HUES6 (cell line): ENCODE results near the gene RAD51.
A peak's percentile ranks its signal among the peaks of the same experiment; 100 is the strongest.

ENCODE experiments used
- H3K27ac ChIP-seq: 2 replicates; pipeline ENCODE4 v1.7.0; 2013; ENCODE audit warnings: low read depth, mild to moderate bottlenecking, low read length, inconsistent platforms
- H3K27me3 ChIP-seq: 2 replicates; pipeline ENCODE4 v1.6.1; 2013; ENCODE audit warnings: low read length; ENCODE audit not compliant: control insufficient read depth, insufficient read depth
- H3K36me3 ChIP-seq: 2 replicates; pipeline ENCODE4 v1.6.1; 2013; ENCODE audit warnings: low read length; ENCODE audit not compliant: control insufficient read depth, insufficient read depth
- H3K4me1 ChIP-seq: 2 replicates; pipeline ENCODE4 v1.6.1; 2013; ENCODE audit warnings: low read length; ENCODE audit not compliant: control insufficient read depth, insufficient read depth
- H3K4me3 ChIP-seq: 2 replicates; pipeline ENCODE4 v1.5.1; 2013; ENCODE audit warnings: low read depth, low read length
- H3K9ac ChIP-seq: one replicate; pipeline ENCODE4 v1.6.1; 2013; ENCODE audit warnings: mild to moderate bottlenecking, low read length
- H3K9me3 ChIP-seq: 2 replicates; pipeline ENCODE4 v1.6.1; 2013; ENCODE audit warnings: low read depth, low read length; ENCODE audit not compliant: control insufficient read depth, insufficient read depth

The RAD51 gene

DNA sequence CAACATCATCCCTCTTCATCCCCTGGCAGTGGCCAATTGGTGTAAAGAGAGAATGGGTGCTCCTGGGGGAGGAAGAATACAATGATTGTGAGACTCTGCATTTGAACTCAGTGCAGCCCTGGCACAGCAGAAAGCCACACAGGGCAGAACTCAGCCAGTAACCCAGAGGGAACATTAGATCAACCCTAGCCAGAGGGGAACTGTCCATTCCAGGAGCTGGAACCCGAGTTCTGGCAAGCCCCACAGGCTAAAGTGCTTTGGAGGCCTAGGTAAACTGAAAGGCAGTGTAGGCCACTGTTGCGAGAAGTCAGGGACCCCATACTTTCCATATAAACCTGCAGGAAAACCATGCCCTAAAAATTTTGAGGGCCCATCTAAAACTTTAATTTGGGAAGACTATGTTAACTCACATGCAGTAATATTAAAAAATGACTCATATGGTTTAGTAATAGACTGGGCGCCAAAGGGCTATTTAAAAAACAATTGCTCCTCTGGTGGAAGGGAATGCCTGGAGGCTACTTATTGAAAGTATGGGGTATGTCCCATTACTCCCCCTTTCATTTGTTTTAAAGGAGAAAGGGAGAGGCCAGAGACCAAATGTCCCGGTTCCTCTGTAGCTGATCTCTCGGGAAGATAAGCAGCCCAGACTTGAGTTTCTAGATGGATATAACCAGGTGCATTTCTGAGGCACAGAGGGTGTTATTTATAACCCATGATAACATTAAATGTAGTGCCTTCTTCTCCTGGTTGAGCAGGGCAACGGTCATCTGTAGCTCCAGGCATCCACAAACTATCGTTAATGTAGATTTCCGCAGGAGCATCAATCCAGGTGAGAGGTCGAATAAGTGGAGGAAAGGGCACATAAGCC, 5.8 kb upstream of the RAD51 start:
- H3K9me3 ChIP-seq, result peaks cover 12% of the 10 kb centered on the region; the same call in 1 of the 2 replicates
- H3K27ac ChIP-seq, result no peak overlapping the region
- no peak overlapping the region for H3K9ac ChIP-seq
- H3K4me1 ChIP-seq, result peaks cover 7% of the 10 kb centered on the region; the same call in 1 of the 2 replicates
- no peak overlapping the region for H3K4me3 ChIP-seq
- H3K27me3 ChIP-seq, result no peaks in the 10 kb centered on the region
- H3K36me3 ChIP-seq, result no peaks in the 10 kb centered on the region

DNA sequence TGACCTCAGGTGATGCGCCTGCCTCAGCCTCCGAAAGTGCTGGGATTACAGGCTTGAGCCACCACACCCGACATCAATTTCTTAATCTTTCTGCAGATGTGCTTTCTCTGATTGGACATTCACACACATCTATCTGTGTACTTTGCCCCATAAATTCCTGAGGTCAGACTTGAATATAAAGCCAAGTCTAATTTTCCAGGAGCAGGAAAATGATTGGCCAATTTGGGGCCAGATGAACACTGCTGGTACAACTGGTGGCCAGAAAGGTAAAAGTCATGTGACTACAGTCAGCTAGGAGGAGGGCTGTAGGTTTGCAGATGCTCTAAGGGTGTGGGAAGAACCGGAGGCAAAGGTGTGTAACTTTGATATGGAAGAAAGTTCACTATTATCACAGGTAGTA, 3.2 kb upstream of the RAD51 start:
- no peak overlapping the region for H3K27ac ChIP-seq
- no peak overlapping the region for H3K4me3 ChIP-seq
- no peak overlapping the region for H3K9ac ChIP-seq
- H3K27me3 ChIP-seq, result no peaks in the 10 kb centered on the region
- H3K36me3 ChIP-seq, result no peaks in the 10 kb centered on the region
- H3K9me3 ChIP-seq, result no peaks in the 10 kb centered on the region
- H3K4me1 ChIP-seq, result peaks cover 7% of the 10 kb centered on the region

DNA sequence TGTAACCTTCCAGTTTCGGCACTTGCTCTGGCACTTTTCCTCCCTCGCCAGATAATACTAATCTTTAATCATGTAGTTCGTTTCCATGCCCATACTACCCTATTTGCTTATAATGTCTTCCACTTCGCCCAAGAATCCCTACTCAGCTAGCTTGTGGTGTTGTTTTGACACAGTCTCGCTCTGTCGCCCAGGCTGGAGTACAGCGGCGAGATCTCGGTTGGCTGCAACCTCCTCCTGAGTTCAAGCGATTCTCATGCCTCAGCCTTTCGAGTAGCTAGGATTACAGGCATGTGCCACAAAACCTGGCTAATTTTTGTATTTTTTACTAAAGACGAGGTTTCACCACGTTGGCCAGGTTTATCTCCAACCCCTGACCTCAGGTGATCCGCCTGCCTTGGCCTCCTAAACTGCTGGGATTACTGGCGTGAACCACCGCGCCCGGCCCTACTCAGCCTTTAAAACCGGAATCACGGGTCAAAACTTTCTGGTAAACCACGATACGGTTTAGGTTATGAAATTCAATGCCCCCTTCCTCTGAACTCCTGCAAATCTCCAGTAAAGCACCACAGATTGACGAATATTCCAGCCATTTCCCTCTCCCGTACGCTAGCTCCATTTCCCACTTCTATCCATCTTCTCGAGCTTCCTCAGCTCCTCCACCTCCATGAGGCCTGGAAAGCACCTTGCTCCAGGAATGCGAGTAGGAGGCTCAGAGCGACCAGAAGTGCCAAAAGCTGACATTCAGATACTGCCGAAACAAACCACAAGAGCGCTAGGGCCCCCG, 878 bp upstream of the RAD51 start:
- no peaks in the 10 kb centered on the region for H3K27me3 ChIP-seq
- H3K4me1 ChIP-seq, result peaks cover 4% of the 10 kb centered on the region; the same call in 1 of the 2 replicates
- H3K4me3 ChIP-seq, result peak overlapping the region; percentile 86
- H3K36me3 ChIP-seq, result peaks cover 6% of the 10 kb centered on the region
- H3K9me3 ChIP-seq, result no peaks in the 10 kb centered on the region
- H3K9ac ChIP-seq, result peak overlapping the region; percentile 85
- H3K27ac ChIP-seq, result no peak overlapping the region

DNA sequence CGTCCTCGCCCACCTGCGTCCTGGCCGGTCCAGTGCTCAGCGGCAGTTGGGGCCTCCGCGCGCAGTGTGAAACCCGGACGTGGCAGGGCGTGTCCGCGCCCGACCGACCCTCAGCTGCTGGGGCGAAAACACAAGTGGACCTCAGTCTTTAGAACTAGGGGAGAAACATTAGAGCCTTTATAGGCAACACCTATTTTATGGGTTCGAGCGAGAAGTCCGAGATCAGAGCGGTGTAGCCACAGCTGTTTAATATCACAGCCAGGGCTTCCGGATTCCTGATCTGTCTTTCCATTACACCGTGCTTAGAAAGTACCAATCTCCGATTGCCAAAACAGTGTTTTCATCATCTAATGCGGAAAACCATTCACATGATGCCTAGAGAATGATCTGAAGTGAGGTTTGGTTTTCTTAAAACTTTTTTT, 506 bp downstream of the RAD51 start:
- peak overlapping the region; percentile 85 for H3K9ac ChIP-seq
- peak overlapping the region; percentile 86 for H3K4me3 ChIP-seq
- H3K9me3 ChIP-seq, result no peaks in the 10 kb centered on the region
- peaks cover 19% of the 10 kb centered on the region for H3K36me3 ChIP-seq
- no peaks in the 10 kb centered on the region for H3K27me3 ChIP-seq
- no peaks in the 10 kb centered on the region; the same call in 1 of the 2 replicates for H3K4me1 ChIP-seq
- peak overlapping the region; percentile 82 for H3K27ac ChIP-seq

DNA sequence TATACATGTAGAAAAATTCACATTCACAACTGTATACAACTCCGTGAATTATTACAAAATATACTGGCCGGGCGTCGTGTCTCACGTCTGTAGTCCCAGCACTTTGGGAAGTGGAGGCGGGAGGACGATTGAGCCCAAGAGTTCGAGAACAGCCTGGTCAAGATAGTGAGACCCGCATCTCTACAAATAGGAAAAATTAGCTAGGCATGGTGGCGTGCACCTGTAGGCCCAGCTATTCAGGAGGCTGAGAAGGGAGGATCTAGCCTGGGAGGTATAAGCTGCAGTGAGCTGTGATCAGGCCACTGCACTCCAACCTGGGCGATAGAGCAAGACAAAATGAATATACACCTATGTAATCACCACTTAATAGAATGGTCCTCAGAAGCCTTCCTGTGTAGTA, 1.3 kb downstream of the RAD51 start:
- Histone ChIP-seq H3K4me1 (no peaks in the 10 kb centered on the region; the same call in 1 of the 2 replicates), H3K27ac (no peak overlapping the region), H3K27me3 (no peaks in the 10 kb centered on the region), H3K9ac (peak overlapping the region; percentile 85), H3K36me3 (peaks cover 27% of the 10 kb centered on the region), H3K4me3 (peak overlapping the region; percentile 86), H3K9me3 (no peaks in the 10 kb centered on the region)

DNA sequence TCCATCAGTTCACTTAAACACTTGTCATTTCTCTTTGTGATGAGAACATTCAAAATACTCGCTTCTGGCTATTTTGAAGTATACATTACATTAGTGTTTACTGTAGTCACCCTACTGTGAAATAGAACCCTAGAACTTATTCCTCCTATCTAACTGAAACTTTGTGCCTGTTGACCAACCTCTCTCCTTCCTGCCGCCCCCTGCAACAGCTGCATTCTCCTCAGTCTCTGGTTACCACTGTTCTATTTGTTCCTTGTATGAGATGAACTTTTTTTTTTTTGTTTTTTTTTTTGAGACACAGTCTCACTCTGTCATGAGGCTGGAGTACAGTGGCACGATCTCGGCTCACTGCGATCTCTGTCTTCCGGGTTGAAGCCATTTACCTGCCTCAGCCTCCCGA, 2.9 kb downstream of the RAD51 start:
- no peaks in the 10 kb centered on the region for H3K9me3 ChIP-seq
- no peaks in the 10 kb centered on the region for H3K27me3 ChIP-seq
- H3K4me1 ChIP-seq, result no peaks in the 10 kb centered on the region; the same call in 1 of the 2 replicates
- no peak overlapping the region for H3K4me3 ChIP-seq
- H3K27ac ChIP-seq, result no peak overlapping the region
- H3K9ac ChIP-seq, result no peak overlapping the region
- peaks cover 40% of the 10 kb centered on the region for H3K36me3 ChIP-seq

DNA sequence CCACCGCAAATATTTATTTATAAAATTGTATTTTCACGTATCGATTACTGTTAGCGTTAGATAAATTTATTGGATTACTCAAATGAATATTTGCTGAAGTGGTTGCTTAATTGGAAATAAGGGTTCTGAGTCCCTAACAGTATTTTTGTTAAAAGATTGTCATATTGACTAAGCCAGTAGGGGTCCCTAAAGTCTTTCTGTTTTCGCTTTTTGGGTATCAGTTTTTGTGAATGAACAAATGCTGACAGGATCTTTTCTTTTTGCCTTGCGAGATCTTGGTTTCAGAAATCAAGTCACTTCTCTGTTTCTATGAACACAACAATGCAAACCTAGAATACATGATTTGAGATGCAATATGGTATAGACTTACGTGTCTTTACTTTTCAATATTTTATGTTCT, 7.1 kb downstream of the RAD51 start:
- Histone ChIP-seq H3K36me3 (peaks cover 69% of the 10 kb centered on the region), H3K9me3 (no peaks in the 10 kb centered on the region), H3K27ac (no peak overlapping the region), H3K27me3 (no peaks in the 10 kb centered on the region), H3K4me1 (no peaks in the 10 kb centered on the region), H3K4me3 (no peak overlapping the region), H3K9ac (no peak overlapping the region)

DNA sequence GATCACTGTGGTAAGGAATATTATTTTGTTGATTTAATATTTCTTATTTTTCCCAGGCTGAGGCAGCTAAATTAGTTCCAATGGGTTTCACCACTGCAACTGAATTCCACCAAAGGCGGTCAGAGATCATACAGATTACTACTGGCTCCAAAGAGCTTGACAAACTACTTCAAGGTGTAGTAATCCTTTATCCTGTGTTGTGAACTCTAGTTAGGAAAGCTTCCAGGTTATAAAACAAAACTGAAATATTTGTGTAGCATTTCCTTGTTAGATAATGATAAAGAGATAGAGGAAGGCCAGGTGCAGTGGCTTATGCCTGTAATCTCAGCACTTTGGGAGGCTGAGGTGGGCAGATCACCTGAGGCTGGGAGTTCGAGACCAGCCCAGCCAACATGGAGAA, 11.1 kb downstream of the RAD51 start:
- Histone ChIP-seq H3K27ac (no peak overlapping the region), H3K9ac (no peak overlapping the region), H3K36me3 (peaks cover 74% of the 10 kb centered on the region)

DNA sequence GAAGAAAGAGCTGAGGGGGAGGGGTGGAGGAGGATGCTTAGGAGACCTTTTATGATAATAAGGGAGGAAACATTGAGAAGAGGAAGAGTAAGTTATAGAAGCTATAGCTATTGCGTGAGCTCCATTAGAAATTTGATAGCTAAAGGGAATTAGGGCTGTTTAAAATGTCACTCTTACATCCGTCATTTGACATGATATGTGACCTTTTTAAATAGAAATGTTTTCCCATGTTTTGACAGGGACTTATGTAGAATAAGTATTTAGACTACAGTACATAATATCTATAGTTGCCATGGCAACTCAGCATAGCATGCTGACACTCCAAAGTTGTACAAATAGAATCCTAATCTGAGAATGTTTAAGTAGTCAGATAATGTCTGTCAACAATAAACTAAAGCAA, 19.2 kb downstream of the RAD51 start:
- H3K36me3 ChIP-seq, result peaks cover 70% of the 10 kb centered on the region
- H3K27ac ChIP-seq, result no peak overlapping the region
- no peaks in the 10 kb centered on the region for H3K9me3 ChIP-seq
- H3K4me1 ChIP-seq, result no peaks in the 10 kb centered on the region
- H3K27me3 ChIP-seq, result no peaks in the 10 kb centered on the region
- H3K9ac ChIP-seq, result no peak overlapping the region
- H3K4me3 ChIP-seq, result no peak overlapping the region

More for the DNA sequence above, 11.1 kb downstream of the RAD51 start:
- no peaks in the 10 kb centered on the region for H3K27me3 ChIP-seq
- H3K4me3 ChIP-seq, result no peak overlapping the region
- no peaks in the 10 kb centered on the region for H3K4me1 ChIP-seq
- no peaks in the 10 kb centered on the region for H3K9me3 ChIP-seq

DNA sequence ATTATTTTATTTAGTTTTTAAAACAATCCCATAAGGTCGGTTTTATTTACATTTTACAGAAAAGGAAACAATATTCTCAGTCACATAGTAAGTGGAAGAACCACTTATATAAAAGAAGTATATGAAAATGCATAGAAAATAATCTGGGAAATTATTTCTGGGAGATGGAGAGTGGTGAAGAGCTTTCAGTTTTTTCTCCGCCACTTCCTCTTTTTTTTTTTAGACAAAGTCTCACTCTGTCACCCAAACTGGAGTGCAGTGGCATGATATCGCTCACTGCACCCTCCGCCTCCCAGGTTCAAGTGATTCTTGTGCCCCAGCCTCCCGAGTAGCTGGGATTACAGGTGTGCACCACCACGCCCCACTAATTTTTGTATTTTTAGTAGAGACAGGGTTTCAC, 21.2 kb downstream of the RAD51 start:
- Histone ChIP-seq H3K9me3 (no peaks in the 10 kb centered on the region), H3K4me3 (no peak overlapping the region), H3K36me3 (peaks cover 65% of the 10 kb centered on the region), H3K27me3 (no peaks in the 10 kb centered on the region), H3K4me1 (no peaks in the 10 kb centered on the region), H3K9ac (no peak overlapping the region), H3K27ac (no peak overlapping the region)

DNA sequence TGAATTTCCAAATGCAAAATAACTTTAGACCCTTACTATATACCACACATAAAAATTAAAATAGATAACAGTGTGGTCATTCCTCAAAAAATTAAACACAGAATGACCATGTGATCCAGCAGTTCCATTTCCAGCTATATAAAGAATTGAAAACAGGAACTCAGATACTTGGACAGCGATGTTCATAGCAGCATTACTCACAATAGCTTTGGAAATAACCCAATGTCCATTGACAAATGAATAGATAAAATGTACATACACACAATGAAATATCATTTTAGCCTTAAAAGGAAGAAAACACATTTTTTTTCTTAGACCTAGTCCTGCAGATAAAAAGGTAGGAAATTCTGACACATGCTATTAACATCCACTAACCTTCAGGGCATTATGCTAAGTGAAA, 26.7 kb downstream of the RAD51 start:
- Histone ChIP-seq H3K27me3 (no peaks in the 10 kb centered on the region), H3K36me3 (peaks cover 42% of the 10 kb centered on the region), H3K9ac (no peak overlapping the region), H3K27ac (no peak overlapping the region), H3K9me3 (no peaks in the 10 kb centered on the region), H3K4me1 (no peaks in the 10 kb centered on the region), H3K4me3 (no peak overlapping the region)
